K562 (cell line): ENCODE data around the gene ME3. TPM values are rescaled to one million over a fixed set of nuclear protein-coding genes. Genes with fewer than 3 reads are reported as not detected.
"Not testable (repeated sequence)": the region's sequence is repeated elsewhere in the genome, so short reads cannot be mapped to it uniquely, and the experiment has no call there.

Experiments used
- ATAC-seq: fragments of 200-7000 bp; cut with Tn5 transposase; 3 replicates; pipeline ENCODE4 v1.9.1; 2020; ENCODE audit warnings: moderate library complexity
- BruUV-seq: library from RNA; stranded (reverse); fragments of 400-500 nt; replicated peaks from 2 replicates; lab custom pipeline; 2021; lab: Mats Ljungman, UMichigan
- CTCF ChIA-PET: fragments of 300-600 bp; formaldehyde crosslinking; extraction: SDS; loops from one replicate; lab custom pipeline; 2021; ENCODE audit warnings: low intra/inter-chr PET ratio; lab: Yijun Ruan, JAX
- POLR2A ChIA-PET: fragments of 300-600, 350-650 bp; sonication (Branson Sonifier 250); formaldehyde crosslinking; extraction: SDS; loops from one replicate; lab custom pipeline; 2021; ENCODE audit warnings: antibody characterized with exemption, inconsistent platforms; lab: Yijun Ruan, JAX
- DNase-seq, 4 experiments: peaks; one replicate each; pipeline versions ENCODE4 v3.0.0 to v3.0.0-alpha.2; 2011 to 2018; ENCODE audit warnings: low spot score in 3 of 4, mixed read lengths in 3 of 4; ENCODE audit errors: extremely low read depth in 1 of 4
- FAIRE-seq: peaks from 2 replicates; lab custom pipeline; 2011; peaks lifted over from hg19 to GRCh38; lab: Jason Lieb, UNC
- H2AFZ ChIP-seq: 2 replicates; pipeline ENCODE4 v1.6.0; 2011; ENCODE audit warnings: low read depth, low read length, control low read depth, inconsistent platforms
- H3K27ac ChIP-seq: fragments of 200-600 bp; 3 replicates; pipeline ENCODE4 v1.8.0; 2011; ENCODE audit warnings: low read depth, mild to moderate bottlenecking, control low read depth, inconsistent platforms, low read length, moderate library complexity, mixed read lengths; ENCODE audit errors: extremely low read depth
- H3K27me3 ChIP-seq, 2 experiments: fragments of 300-600 bp in 1 of 2; 2 replicates in 1 of 2; 3 replicates in 1 of 2; pipeline versions ENCODE4 v1.6.0 to v1.8.0; 2011; ENCODE audit warnings: inconsistent platforms in 2 of 2, low read length in 2 of 2, mild to moderate bottlenecking in 1 of 2, mixed read lengths in 1 of 2, moderate library complexity in 1 of 2; ENCODE audit not compliant: control insufficient read depth in 2 of 2, insufficient read depth in 2 of 2
- H3K36me3 ChIP-seq: fragments of 300-600 bp; 3 replicates; pipeline ENCODE4 v1.8.0; 2011; ENCODE audit warnings: mild to moderate bottlenecking, low read length, inconsistent platforms; ENCODE audit not compliant: control insufficient read depth, insufficient read depth
- H3K4me1 ChIP-seq, 2 experiments: fragments of 200-600 bp in 1 of 2; replicated peaks in 1 of 2; 2 replicates in 1 of 2; 3 replicates in 1 of 2; pipeline versions ENCODE4 v1.5.1 to v1.8.0; 2011; ENCODE audit warnings: inconsistent platforms in 2 of 2, low read length in 2 of 2, mild to moderate bottlenecking in 1 of 2, mixed read lengths in 1 of 2, moderate library complexity in 1 of 2; ENCODE audit not compliant: control insufficient read depth in 2 of 2, insufficient read depth in 2 of 2
- H3K4me2 ChIP-seq: 2 replicates; pipeline ENCODE4 v1.6.1; 2011; ENCODE audit warnings: low read length, control low read depth, inconsistent platforms, mixed read lengths; ENCODE audit not compliant: insufficient read depth
- H3K4me3 ChIP-seq: fragments of 200-600 bp; sonication (generic), shearing (Covaris generic); 2 replicates; pipeline ENCODE4 v1.5.1; 2016; ENCODE audit warnings: control low read depth, inconsistent platforms
- H3K79me2 ChIP-seq: fragments of 200-600 bp; 3 replicates; pipeline ENCODE4 v1.8.0; 2011; ENCODE audit warnings: low read length, inconsistent platforms; ENCODE audit not compliant: control insufficient read depth, insufficient read depth
- H3K9ac ChIP-seq, 2 experiments: 2 replicates each; pipeline versions ENCODE4 v1.6.0 to v1.6.1; 2011; ENCODE audit warnings: low read depth in 2 of 2, low read length in 2 of 2, control low read depth in 1 of 2, inconsistent platforms in 1 of 2, mild to moderate bottlenecking in 1 of 2, mixed read lengths in 1 of 2; ENCODE audit not compliant: insufficient read depth in 1 of 2
- H3K9me1 ChIP-seq: one replicate; pipeline ENCODE4 v1.6.0; 2011; ENCODE audit warnings: inconsistent platforms, mild to moderate bottlenecking, low read length, moderate library complexity; ENCODE audit not compliant: control insufficient read depth, insufficient read depth
- H3K9me3 ChIP-seq: replicated peaks from 2 replicates; pipeline ENCODE4 v1.5.1; 2011; ENCODE audit warnings: low read depth, low read length, inconsistent platforms; ENCODE audit not compliant: control insufficient read depth, insufficient read depth
- H4K20me1 ChIP-seq: replicated peaks from 2 replicates; pipeline ENCODE4 v1.6.1; 2011; ENCODE audit warnings: low read length, inconsistent platforms, mixed read lengths; ENCODE audit not compliant: control insufficient read depth, insufficient read depth
- BCOR ChIP-seq: fragments of 450-650 bp; IDR thresholded peaks from 2 replicates; pipeline ENCODE4 v1.6.1; 2016
- KDM1A ChIP-seq, 2 experiments: fragments of 450-650 bp; IDR thresholded peaks; 2 replicates each; pipeline ENCODE4 v1.6.1; 2016; ENCODE audit warnings: mild to moderate bottlenecking in 2 of 2
- MTF1 ChIP-seq: fragments of 250-450 bp; sonication (Bioruptor Pico); IDR thresholded peaks from 2 replicates; pipeline ENCODE4 v1.9.0; 2021; ENCODE audit warnings: moderate library complexity, mild to moderate bottlenecking, inconsistent platforms, borderline replicate concordance
- PRPF4 ChIP-seq: fragments of 200-400 bp; formaldehyde crosslinking; IDR thresholded peaks from one replicate; pipeline ENCODE4 v1.6.1; 2017; ENCODE audit warnings: low read length, low read depth, mild to moderate bottlenecking; ENCODE audit not compliant: insufficient read depth, poor library complexity, severe bottlenecking
- ZNF146 ChIP-seq: IDR thresholded peaks from one replicate; pipeline ENCODE4 v1.6.1; 2018; ENCODE audit warnings: missing compliant biosample characterization; ENCODE audit not compliant: unreplicated experiment
- ZNF23 ChIP-seq: fragments of 250-450 bp; sonication (Bioruptor Pico); IDR thresholded peaks from 2 replicates; pipeline ENCODE4 v1.4.0; 2020; ENCODE audit warnings: mild to moderate bottlenecking
- ZNF695 ChIP-seq: fragments of 450-650 bp; formaldehyde crosslinking; IDR thresholded peaks from 2 replicates; pipeline ENCODE4 v1.4.0; 2020; ENCODE audit warnings: mild to moderate bottlenecking, moderate library complexity
- WGBS: fragments of 100-300 bp; shearing (Covaris generic); methylation state at CpG from one replicate; pipeline ENCODE4 v1.1.6; 2016; ENCODE audit warnings: low coverage, mixed read lengths; ENCODE audit not compliant: insufficient coverage; ENCODE audit errors: missing lambda C conversion rate; 5-methylcytosine and 5-hydroxymethylcytosine counted together
- in situ Hi-C: fragments of 300-500 bp; cut with MboI; formaldehyde crosslinking; loops from 4 replicates; pipeline ENCODE4 v1.15.0; 2018; ENCODE audit warnings: inconsistent platforms, mixed read lengths
- intact Hi-C: fragments of 100-400 bp; cut with micrococcal nuclease; formaldehyde crosslinking; loops from 2 replicates; pipeline ENCODE4 v1.14.2; 2022
- polyA plus RNA-seq, 8 experiments: library from polyadenylated mRNA; depleted of rRNA in 4 of 8; stranded (reverse) in 5 of 8; unstranded in 3 of 8; fragments of >200 nt; fragmentation: Nextera tagmentation in 2 of 8; fragmentation: Illumina TruSeq in 1 of 8; extraction: Ambion mirVana in 2 of 8; extraction: Trizol in 1 of 8; gene quantifications; 2 replicates each; pipeline versions ENCODE4 v1.2.1 to v1.2.3, GENCODE V29; 2011 to 2014; ENCODE audit warnings: inconsistent platforms in 1 of 8, missing spikeins in 1 of 8
- total RNA-seq, 7 experiments: library from RNA; depleted of rRNA in 6 of 7; stranded (reverse); fragments of >200 nt in 6 of 7; fragmentation: Illumina TruSeq in 2 of 7; extraction: Trizol in 2 of 7; gene quantifications; 2 replicates each; pipeline versions ENCODE4 v1.2.1 to v1.2.3, GENCODE V29; 2011 to 2021; ENCODE audit warnings: low replicate concordance in 1 of 7

Gene ME3
- total and polyA plus RNA-seq, 9 of the 15 experiments (the other 6 are each of a cell fraction or from before 2014, with no cell fraction given) = not detected

GRCh38 chr11:86522512-86522911 is 149.9 kb downstream of the ME3 start:
- in situ Hi-C loops, H3K36me3 ChIP-seq, H4K20me1 ChIP-seq, intact Hi-C loops: not testable (repeated sequence)
- 69% methylated on average over 5 of the region's 5 CpGs for WGBS
- peak; percentile 68 for TF ChIP-seq ZNF146
- peak; percentile 46 for TF ChIP-seq KDM1A (IDR thresholded peaks at IDR 0.05)
- peak; percentile 59 for TF ChIP-seq BCOR
- TF ChIP-seq, all 486 proteins: peak for 3; not testable (repeated sequence) for 483
- FAIRE-seq, ATAC-seq, H3K79me2 ChIP-seq, CTCF ChIA-PET, H3K9me3 ChIP-seq, POLR2A ChIA-PET, DNase-seq, H3K9ac ChIP-seq, H3K9me1 ChIP-seq, H3K4me2 ChIP-seq, BruUV-seq, H3K27me3 ChIP-seq, H3K4me3 ChIP-seq, H3K27ac ChIP-seq, H2AFZ ChIP-seq: not testable (repeated sequence)
- H3K4me1 ChIP-seq = peaks cover 3 to 48% of the 10 kb centered on the region in 2 experiments

GRCh38 chr11:86519064-86519911 is 153.1 kb downstream of the ME3 start:
- Histone ChIP-seq H4K20me1 (no peaks in the 10 kb centered on the region), H3K4me1 (peaks cover 3 to 50% of the 10 kb centered on the region in 2 experiments), H3K36me3 (no peaks in the 10 kb centered on the region), H3K9me1 (no peaks in the 10 kb centered on the region), H2AFZ (peak overlapping the region; percentile 80), H3K79me2 (no peaks in the 10 kb centered on the region), H3K4me2 (peak overlapping the region; percentile 57), H3K9ac (peak overlapping the region; percentile 14 to 47; a peak in 3 of 4 replicates), H3K4me3 (no peak overlapping the region), H3K27me3 (no peaks in the 10 kb centered on the region), H3K9me3 (no peaks in the 10 kb centered on the region), H3K27ac (peak overlapping the region; percentile 68)
- no TSS peak for BruUV-seq
- ChIA-PET CTCF (no interaction called here), POLR2A (interaction anchor here (0.6 to 1.0 kb wide), 4 partner anchors 12 to 253 kb away, joined by 3 to 4 read pairs (median 3); no protein-coding TSS in a partner anchor)
- WGBS = 3% methylated on average over 5 of the region's 5 CpGs
- intact Hi-C loops (no loop called here), in situ Hi-C loops (no loop called here)
- peak; percentile 66 for ATAC-seq
- FAIRE-seq = peak; percentile 78
- DNase-seq = peak in 2 of 4 experiments; percentile 48 to 49
- TF ChIP-seq PRPF4 (no peak), ZNF695 (CRISPR knock-in tag) (no peak), ZNF23 (CRISPR knock-in tag) (no peak), MTF1 (CRISPR knock-in tag) (no peak)
